HUES64 (cell line): ENCODE data around the gene FNDC10.

Experiments used
- H3K27ac ChIP-seq: 2 replicates; pipeline ENCODE4 v1.7.0; 2013; ENCODE audit warnings: low read depth, low read length, inconsistent platforms
- H3K27me3 ChIP-seq: 2 replicates; pipeline ENCODE4 v1.6.1; 2013; ENCODE audit warnings: mild to moderate bottlenecking, low read length; ENCODE audit not compliant: insufficient read depth
- H3K36me3 ChIP-seq: 2 replicates; pipeline ENCODE4 v1.6.1; 2013; ENCODE audit warnings: mild to moderate bottlenecking, low read length; ENCODE audit not compliant: insufficient read depth
- H3K4me1 ChIP-seq: 2 replicates; pipeline ENCODE4 v1.6.1; 2013; ENCODE audit warnings: mild to moderate bottlenecking, low read length, moderate library complexity; ENCODE audit not compliant: insufficient read depth
- H3K4me3 ChIP-seq: 2 replicates; pipeline ENCODE4 v1.5.1; 2013; ENCODE audit warnings: mild to moderate bottlenecking, low read length, moderate library complexity
- H3K9ac ChIP-seq: 2 replicates; pipeline ENCODE4 v1.6.1; 2013; ENCODE audit warnings: mild to moderate bottlenecking, low read depth, low read length
- H3K9me3 ChIP-seq: 2 replicates; pipeline ENCODE4 v1.6.1; 2013; ENCODE audit warnings: low read depth, low read length; ENCODE audit not compliant: insufficient read depth
- WGBS: fragments of 150-250, 120-280 bp; methylation state at CpG from one replicate; pipeline ENCODE4 v1.1.7; 2013; ENCODE audit warnings: missing lambda C conversion rate; 5-methylcytosine and 5-hydroxymethylcytosine counted together

FNDC10 gene

GRCh38 chr1:1602968-1603506 is 3.1 kb upstream of the FNDC10 start:
- H3K4me1 ChIP-seq: no peaks in the 10 kb centered on the region
- H3K9ac ChIP-seq: no peak overlapping the region
- no peak overlapping the region for H3K4me3 ChIP-seq
- WGBS: 75% methylated on average over 13 of the region's 13 CpGs
- no peaks in the 10 kb centered on the region for H3K36me3 ChIP-seq
- peaks cover 42% of the 10 kb centered on the region for H3K27me3 ChIP-seq
- H3K9me3 ChIP-seq: no peaks in the 10 kb centered on the region
- H3K27ac ChIP-seq: no peak overlapping the region

- Histone ChIP-seq H3K9ac (no peak overlapping the region), H3K27me3 (peaks cover 45% of the 10 kb centered on the region), H3K27ac (no peak overlapping the region), H3K4me3 (no peak overlapping the region), H3K9me3 (no peaks in the 10 kb centered on the region), H3K36me3 (no peaks in the 10 kb centered on the region), H3K4me1 (no peaks in the 10 kb centered on the region)
- WGBS: 76% methylated on average over 18 of the region's 18 CpGs
Measured at GRCh38 chr1:1602304-1602967, 2.5 kb upstream of the FNDC10 start.

- Histone ChIP-seq H3K36me3 (no peaks in the 10 kb centered on the region), H3K9me3 (no peaks in the 10 kb centered on the region), H3K27ac (no peak overlapping the region), H3K27me3 (peaks cover 48% of the 10 kb centered on the region), H3K4me1 (0 out of 2 replicates have a peak, but pooled peaks cover 4% of the 10 kb centered on the region), H3K9ac (no peak overlapping the region), H3K4me3 (no peak overlapping the region)
- 87% methylated on average over 15 of the region's 15 CpGs for WGBS
Measured at GRCh38 chr1:1601564-1602303, 1.8 kb upstream of the FNDC10 start.

GRCh38 chr1:1600861-1601563 is 1.1 kb upstream of the FNDC10 start:
- Histone ChIP-seq H3K27me3 (peaks cover 55% of the 10 kb centered on the region), H3K9me3 (no peaks in the 10 kb centered on the region), H3K4me3 (peak overlapping the region; percentile 57; the same call in 1 of the 2 replicates), H3K27ac (no peak overlapping the region), H3K36me3 (no peaks in the 10 kb centered on the region), H3K9ac (no peak overlapping the region), H3K4me1 (0 out of 2 replicates have a peak, but pooled peaks cover 5% of the 10 kb centered on the region)
- WGBS: 71% methylated on average over 22 of the region's 22 CpGs

- H3K4me3 ChIP-seq: peak overlapping the region; percentile 50
- no peak overlapping the region for H3K27ac ChIP-seq
- H3K36me3 ChIP-seq: no peaks in the 10 kb centered on the region
- H3K4me1 ChIP-seq: 0 out of 2 replicates have a peak, but pooled peaks cover 5% of the 10 kb centered on the region
- no peaks in the 10 kb centered on the region for H3K9me3 ChIP-seq
- H3K9ac ChIP-seq: peak overlapping the region; percentile 60
- WGBS: 11% methylated on average over 111 of the region's 111 CpGs
- peaks cover 69% of the 10 kb centered on the region for H3K27me3 ChIP-seq
Measured at GRCh38 chr1:1599030-1599934, 653 bp downstream of the FNDC10 start.

GRCh38 chr1:1598720-1599029 is 1.3 kb downstream of the FNDC10 start:
- Histone ChIP-seq H3K27ac (no peak overlapping the region), H3K9ac (no peak overlapping the region; the same call in 1 of the 2 replicates), H3K4me1 (0 out of 2 replicates have a peak, but pooled peaks cover 5% of the 10 kb centered on the region), H3K36me3 (no peaks in the 10 kb centered on the region), H3K9me3 (no peaks in the 10 kb centered on the region), H3K4me3 (peak overlapping the region; percentile 50), H3K27me3 (peaks cover 69% of the 10 kb centered on the region)
- 91% methylated on average over 13 of the region's 13 CpGs for WGBS

GRCh38 chr1:1598051-1598719 is 1.8 kb downstream of the FNDC10 start:
- 92% methylated on average over 28 of the region's 28 CpGs for WGBS
- 0 out of 2 replicates have a peak, but pooled peaks cover 5% of the 10 kb centered on the region for H3K4me1 ChIP-seq
- no peak overlapping the region; the same call in 1 of the 2 replicates for H3K4me3 ChIP-seq
- H3K9me3 ChIP-seq: no peaks in the 10 kb centered on the region
- H3K27ac ChIP-seq: no peak overlapping the region
- H3K27me3 ChIP-seq: peaks cover 69% of the 10 kb centered on the region
- H3K36me3 ChIP-seq: no peaks in the 10 kb centered on the region
- H3K9ac ChIP-seq: no peak overlapping the region

GRCh38 chr1:1597275-1597930 is 2.5 kb downstream of the FNDC10 start:
- Histone ChIP-seq H3K9me3 (no peaks in the 10 kb centered on the region), H3K4me1 (0 out of 2 replicates have a peak, but pooled peaks cover 5% of the 10 kb centered on the region), H3K9ac (no peak overlapping the region), H3K27ac (no peak overlapping the region), H3K36me3 (no peaks in the 10 kb centered on the region), H3K4me3 (no peak overlapping the region), H3K27me3 (peaks cover 67% of the 10 kb centered on the region)
- whole genome bisulfite sequencing: 30% methylated on average over 12 of the region's 16 CpGs

- Histone ChIP-seq H3K9me3 (no peaks in the 10 kb centered on the region), H3K27me3 (peaks cover 59% of the 10 kb centered on the region), H3K27ac (no peak overlapping the region), H3K36me3 (no peaks in the 10 kb centered on the region), H3K4me1 (0 out of 2 replicates have a peak, but pooled peaks cover 5% of the 10 kb centered on the region), H3K9ac (no peak overlapping the region), H3K4me3 (no peak overlapping the region)
- 50% methylated on average over 12 of the region's 12 CpGs for WGBS
Measured at GRCh38 chr1:1596493-1597274, 3.3 kb downstream of the FNDC10 start.
